GM18907 (cell line): ENCODE results near the gene GRK5.
"Not testable (repeated sequence)": the region's sequence is repeated elsewhere in the genome, so short reads cannot be mapped to it uniquely, and the experiment has no call there.

Experiments used
- ATAC-seq: cut with Tn5 transposase; IDR thresholded peaks from one replicate; pipeline ENCODE4 v1.9.1; 2021; ENCODE audit warnings: mild to moderate bottlenecking, moderate library complexity; ENCODE audit not compliant: unreplicated experiment

Gene GRK5

DNA sequence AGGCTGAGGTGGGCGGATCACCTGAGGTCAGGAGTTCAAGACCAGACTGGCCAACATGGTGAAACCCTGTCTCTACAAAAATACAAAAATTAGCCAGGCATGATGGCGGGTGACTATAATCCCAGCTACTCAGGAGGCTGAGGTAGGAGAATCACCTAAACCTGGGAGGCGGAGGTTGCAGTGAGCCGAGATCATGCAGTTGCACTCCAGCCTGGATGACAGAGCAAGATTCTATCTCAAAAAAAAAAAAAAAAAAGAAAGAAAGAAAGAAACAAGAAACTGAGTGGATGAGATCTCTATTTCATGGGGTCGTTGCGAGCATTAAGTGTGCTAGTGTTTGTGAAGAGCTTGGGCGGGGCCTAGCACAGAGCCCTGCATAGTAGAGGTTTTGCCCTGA, 65.0 kb downstream of the GRK5 start:
- not testable (repeated sequence) for ATAC-seq

DNA sequence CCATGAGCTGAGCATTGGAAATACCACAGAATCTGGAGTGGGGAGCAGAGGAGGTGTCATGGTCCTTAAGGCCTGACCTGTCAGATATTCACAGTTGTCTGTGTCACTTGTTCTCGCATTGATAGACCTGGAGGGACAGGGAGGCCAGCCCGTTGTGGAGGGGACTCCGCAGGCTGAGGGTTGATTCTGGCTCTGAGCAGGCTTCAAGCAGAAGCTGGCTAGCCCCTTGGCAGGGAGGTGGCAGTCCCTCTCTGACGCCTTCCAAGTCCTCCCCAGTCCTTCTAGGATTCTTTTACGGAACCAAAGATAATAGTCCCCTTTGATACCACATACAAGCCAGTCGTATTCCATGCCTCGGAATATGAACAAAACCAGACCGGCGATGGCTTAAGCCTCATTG, 65.4 kb downstream of the GRK5 start:
- ATAC-seq, result no peak

DNA sequence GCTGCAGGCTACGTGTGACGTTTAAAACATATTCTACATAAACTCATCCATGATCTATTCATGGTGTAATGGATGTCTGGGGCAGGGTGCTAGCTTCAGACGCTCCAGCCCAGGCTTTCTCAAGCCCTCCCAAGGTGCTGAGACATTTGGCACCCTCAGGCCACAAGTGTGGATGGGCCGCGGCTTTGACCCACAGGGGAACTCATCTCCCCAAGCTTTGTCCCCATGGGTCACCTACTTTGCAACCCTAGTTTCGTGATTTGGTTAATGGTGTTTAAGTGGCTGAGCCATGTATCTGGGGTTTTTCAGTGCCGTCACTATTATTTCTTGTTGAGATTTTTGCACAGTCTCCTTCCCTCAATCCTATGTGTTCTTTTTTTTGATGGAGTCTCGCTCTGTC, 66.0 kb downstream of the GRK5 start:
- no peak for ATAC-seq

DNA sequence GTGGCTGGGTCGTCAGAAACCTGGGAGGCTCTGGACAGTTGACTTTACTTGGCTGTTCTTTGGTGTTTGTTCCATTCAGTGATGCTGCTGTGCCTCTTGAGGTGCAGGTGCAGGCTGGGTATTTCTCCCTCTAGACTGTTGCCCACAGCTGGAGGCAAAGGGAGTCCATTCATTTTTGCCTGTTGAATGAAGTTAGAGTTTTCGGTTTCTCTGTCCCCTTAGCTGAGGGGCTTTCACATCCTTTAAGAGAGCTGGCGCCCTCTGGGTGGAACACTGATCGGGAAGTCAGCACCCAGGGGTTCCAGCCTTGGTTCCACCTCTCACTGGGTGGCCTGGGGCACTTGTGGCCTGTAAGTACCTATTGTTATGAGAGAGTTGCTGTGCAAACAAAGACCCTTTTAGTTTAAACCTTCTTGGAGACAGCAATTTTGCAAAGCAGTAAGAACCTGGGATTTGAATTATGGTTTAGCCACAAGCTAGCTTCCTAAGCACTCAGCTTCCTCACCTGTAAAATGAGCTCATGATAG, 67.2 kb downstream of the GRK5 start:
- ATAC-seq, result no peak

GRCh38 chr10:119275085-119275484, 67.7 kb downstream of the GRK5 start:
- no peak for ATAC-seq

GRCh38 chr10:119276194-119276593, 68.8 kb downstream of the GRK5 start:
- ATAC-seq, result not testable (repeated sequence)

DNA sequence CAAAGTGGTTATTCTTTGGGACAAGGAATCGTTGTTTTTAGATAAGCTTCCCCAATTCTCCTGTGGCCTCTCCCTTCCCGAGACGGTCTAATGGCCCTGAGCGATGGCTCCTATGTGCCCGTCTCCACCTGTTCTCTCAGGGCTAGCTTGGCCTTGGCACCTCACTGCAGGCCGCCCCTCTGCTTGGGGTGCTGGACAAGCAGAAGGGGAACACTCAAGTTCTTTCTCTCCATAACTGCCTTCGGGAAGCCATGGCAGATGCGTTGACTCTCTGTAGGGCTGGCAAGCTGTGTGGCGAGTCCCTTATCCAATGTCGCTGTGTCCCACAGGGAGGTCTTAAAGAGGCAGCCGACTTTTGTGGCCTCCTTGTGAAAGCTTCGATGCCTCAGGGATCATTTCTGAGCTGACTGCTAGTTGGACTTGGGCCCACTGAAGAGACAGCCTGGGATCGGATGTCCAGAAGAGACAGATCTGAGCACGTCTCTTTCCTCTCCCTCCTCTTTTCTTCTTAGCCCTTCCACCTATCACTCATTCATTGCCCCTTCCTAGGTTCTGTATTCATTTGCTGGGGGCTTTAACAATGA, 70.8 kb downstream of the GRK5 start:
- no peak for ATAC-seq

DNA sequence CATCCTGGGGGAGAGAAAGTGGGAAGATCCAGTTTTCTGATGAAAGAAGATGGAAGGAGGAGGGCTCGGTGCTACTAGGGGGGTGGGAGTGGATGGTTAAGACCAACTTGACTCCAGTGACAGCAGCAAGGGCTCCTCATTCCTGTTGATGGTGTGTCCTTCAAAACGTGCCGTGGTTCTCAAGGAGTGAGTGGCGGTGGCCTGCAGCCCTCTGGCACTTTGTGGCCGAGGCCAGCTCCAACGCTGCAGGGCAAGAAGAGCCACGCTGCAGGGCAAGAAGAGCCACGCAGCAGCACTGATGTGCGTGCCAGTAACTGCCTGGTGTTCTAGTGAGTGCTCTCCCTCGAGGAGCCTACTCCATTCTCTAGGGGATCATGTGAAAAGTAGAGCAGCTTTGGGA, 72.1 kb downstream of the GRK5 start:
- no peak for ATAC-seq

- no peak for ATAC-seq
Observed at GRCh38 chr10:119281581-119282071, 74.3 kb downstream of the GRK5 start.

DNA sequence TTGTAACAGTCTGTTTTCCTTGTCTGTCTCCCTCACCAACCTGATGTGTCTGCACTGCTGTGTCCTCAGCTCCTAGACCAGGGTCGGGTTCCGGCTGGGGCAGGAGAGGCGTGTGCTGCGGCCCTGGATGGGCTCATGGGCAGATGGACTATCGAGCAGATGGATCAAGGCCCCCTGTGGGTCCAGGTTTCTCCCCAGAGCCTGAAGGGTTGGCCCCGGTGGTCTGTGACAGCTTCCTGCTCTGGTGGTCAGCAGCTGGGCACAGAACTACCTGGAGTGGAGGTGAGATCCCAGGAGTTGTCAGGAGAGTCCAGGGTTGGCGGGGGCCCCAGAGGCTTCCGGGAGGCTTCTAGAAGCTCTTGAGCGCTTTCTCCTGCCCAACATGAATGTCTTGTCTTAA, 75.1 kb downstream of the GRK5 start:
- ATAC-seq, result no peak

- peak; percentile 12 for ATAC-seq
Observed at GRCh38 chr10:119283387-119283786, 76.0 kb downstream of the GRK5 start.

- peak; percentile 80 for ATAC-seq
Observed at GRCh38 chr10:119283818-119284217, 76.4 kb downstream of the GRK5 start.

DNA sequence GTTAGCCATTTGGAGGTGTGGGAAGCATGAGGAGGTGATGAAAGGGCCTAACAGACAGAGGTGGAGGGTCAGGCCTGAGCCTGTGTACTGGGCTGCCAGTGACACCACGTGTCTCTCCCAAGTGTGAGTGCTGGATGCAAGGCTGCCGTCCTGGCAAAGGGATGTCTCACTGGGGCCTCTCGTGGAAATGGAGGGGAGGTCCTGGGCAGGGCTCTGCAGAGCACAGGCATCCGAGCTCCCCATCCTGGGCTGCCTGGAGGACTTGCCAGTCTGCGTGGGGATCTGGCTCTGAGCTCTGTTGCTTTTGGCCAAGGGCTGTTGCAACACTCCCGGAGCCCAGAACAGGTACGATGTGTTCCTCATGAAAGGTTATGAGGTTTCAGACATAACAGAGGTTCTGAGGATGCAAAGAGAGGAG, 77.3 kb downstream of the GRK5 start:
- ATAC-seq, result no peak

DNA sequence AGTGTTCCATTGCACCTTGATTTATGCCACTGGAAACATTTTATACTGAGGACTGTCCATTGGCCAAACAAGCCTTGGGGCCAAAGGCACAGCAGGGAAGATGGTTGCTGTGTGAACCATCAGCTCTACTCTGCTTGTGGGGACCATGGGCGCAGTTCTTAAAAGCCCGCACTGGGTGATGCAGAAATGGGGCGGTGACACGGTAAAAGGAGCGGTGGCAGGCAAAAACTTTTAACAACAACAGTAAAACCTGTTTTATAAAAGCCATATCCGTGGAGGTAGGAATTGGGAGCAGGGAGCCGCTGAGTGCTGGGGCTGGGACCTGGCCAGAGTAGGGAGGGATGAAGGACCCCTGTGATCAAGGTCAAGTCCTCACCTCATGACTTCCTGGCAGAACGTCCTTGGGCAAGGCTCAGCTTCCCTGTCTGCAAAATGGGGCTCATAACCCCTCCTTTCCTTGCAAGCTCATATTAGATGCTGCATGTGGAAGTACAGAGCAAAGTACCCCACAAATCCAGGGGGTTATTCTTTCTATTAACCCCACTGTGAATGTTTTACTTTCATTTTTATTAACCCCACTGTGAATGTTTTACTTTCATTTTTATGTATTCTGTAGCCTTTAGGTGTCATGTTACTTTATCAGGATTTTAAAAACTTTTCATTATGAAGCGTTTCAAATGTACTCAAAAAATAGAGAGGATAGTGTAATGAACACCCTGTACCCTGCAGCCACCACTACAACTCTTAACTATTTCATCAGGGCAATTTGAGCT, 78.3 kb downstream of the GRK5 start:
- no peak for ATAC-seq

- ATAC-seq, result no peak
Observed at GRCh38 chr10:119286516-119286915, 79.1 kb downstream of the GRK5 start.

DNA sequence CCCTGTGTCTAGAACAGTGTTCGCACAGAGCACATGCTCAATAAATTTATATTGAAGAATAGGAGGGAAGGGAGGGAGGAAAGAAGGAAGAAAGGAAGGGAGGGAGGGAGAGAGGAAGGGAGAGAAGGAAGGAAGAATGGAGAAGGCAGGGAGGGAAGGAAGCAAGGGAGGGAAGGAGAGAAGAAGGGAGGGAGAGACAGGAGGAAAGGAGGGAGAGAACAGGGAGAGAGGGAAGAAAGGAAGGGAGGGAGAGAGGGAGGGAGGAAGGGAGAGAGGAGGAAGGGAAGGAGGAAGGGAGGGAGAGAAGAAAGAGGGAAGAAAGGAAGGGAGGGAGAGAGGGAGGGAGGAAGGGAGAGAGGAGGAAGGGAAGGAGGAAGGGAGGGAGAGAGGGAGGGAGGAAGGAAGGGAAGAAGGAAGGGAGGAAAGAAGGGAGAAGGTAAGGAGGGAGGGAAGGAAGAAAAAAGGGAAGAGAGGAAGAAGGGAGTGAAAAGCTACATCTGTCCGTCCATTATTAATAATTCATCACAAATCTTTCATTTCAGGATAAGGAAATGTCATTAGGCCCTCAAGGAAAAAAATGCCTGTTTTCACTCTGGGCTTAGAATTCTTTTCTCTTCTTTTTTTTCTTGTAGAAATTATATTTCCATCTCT, 79.7 kb downstream of the GRK5 start:
- no peak for ATAC-seq

- ATAC-seq, result no peak
Observed at GRCh38 chr10:119288574-119289001, 81.2 kb downstream of the GRK5 start.

- ATAC-seq, result no peak
Observed at GRCh38 chr10:119289227-119289920, 82.0 kb downstream of the GRK5 start.

DNA sequence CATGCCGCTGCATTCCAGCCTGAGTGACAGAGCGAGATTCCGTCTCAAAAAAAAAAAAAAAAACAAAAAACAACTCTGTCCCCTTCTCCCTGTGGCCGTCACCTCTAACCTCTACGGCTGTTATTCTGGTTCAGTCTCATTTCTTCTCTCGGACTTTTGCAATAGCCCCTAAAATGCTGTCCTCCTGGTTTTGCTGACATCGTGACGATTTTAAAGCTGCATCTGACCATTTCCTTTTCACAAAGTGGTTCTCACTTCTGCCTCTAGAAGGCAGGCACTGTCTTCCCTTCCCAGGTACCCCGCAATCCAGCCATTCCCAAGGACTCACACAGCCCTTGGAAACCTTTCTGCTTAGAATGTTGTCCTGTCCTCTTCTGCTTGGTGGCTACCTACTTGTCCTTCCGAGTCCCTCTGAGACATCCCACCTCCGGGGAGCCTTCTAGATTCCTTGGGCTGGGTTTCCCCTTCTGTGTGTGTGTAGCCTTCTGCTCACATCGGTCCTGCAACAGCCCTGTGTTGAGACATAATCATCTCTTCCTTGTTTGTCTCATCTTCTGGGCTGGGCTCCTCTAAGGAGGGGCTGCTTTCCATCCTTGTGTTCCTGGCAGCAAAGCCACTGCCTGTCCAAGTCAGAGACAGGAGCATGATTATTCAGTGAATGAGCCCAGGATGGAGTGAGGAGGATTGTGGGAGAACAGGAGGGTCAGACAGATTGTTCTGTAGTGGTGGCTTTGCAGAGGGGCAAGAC, 83.1 kb downstream of the GRK5 start:
- no peak for ATAC-seq

DNA sequence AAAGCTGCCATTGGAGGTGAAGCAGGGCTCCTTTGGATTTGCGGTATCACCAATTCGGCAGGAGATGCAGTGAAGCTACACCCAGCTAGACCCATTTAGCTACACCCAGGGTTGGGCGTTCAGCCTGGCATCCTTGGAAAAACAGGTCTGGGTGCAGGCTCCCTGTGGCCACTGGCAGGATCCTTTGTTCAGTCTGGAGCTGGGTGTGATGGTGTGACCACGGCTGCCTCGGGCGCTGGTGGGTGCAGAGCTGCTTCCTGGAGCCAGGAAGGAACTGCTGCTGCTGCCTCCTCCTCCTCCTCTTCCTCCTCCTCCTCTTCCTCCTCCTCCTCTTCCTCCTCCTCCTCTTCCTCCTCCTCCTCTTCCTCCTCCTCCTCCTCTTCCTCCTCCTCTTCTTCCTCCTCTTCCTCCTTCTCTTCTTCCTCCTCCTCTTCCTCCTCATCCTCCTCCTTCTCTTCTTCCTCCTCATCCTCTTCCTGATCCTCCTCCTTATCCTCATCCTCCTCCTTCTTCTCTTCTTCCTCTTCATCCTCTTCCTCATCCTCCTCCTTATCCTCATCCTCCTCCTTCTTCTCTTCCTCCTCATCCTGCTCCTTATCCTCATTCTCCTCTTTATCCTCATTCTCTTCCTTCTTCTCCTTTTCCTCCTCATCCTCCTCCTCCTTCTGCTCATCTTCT, 84.0 kb downstream of the GRK5 start:
- ATAC-seq, result no peak
